ENCODE measurements around the gene LCE6A.

LCE6A gene, protein sequence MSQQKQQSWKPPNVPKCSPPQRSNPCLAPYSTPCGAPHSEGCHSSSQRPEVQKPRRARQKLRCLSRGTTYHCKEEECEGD

GRCh38 chr1:152842556-152842955, at the start of gene LCE6A:
Gene LCE6A, plus strand, starts transcription at chr1:152842856. Its CDS starts 665 bp downstream, at chr1:152843521.
- H3K27me3 ChIP-seq (ENCODE audit: control insufficient read depth in 1 of 2, insufficient read depth in 2 of 2, low read length in 2 of 2): peaks cover 0 to 2% of the 10 kb centered on the region in 2 donors

DNA sequence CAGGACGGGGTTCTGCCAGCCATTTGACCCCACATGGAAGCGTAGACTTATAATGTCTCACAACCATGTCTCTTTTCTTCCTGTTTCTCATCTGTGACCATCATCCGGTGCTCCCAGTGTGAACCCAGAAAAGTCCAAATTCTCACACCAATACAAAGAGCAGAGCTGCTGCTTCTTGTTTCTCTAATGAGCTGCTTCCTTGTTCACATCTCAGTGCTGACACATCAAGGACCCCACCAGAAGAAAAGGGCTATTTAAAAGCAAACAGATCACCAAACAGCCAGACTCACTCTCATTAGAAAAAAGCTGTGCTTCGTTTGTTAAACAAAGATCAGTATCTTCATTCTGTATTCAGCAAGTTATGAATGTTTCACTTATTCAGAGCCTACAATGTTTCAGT, 47.0 kb upstream of the LCE6A start:
- Histone ChIP-seq H3K4me3 (ENCODE audit: low read length in 2 of 2) (no peak overlapping the region), H3K27ac (ENCODE audit: low read length) (no peak overlapping the region), H3K9me3 (ENCODE audit: control insufficient read depth in 2 of 2, low read length in 2 of 2) (no peaks in the 10 kb centered on the region), H3K36me3 (ENCODE audit: control insufficient read depth in 2 of 2, insufficient read depth in 2 of 2, low read length in 2 of 2) (no peaks in the 10 kb centered on the region), H3K4me1 (ENCODE audit: control insufficient read depth, insufficient read depth, low read length) (no peaks in the 10 kb centered on the region), H3K27me3 (ENCODE audit: control insufficient read depth in 1 of 2, insufficient read depth in 2 of 2, low read length in 2 of 2) (no peaks in the 10 kb centered on the region), H3K9ac (ENCODE audit: low read length in 2 of 2) (no peak overlapping the region)

More at GRCh38 chr1:152842556-152842955, at the start of gene LCE6A:
- Histone ChIP-seq H3K36me3 (ENCODE audit: control insufficient read depth in 2 of 2, insufficient read depth in 2 of 2, low read length in 2 of 2) (no peaks in the 10 kb centered on the region), H3K27ac (ENCODE audit: low read length) (no peak within 1 kb of the TSS), H3K4me3 (ENCODE audit: low read length in 2 of 2) (no peak within 1 kb of the TSS), H3K9me3 (ENCODE audit: control insufficient read depth in 2 of 2, low read length in 2 of 2) (no peaks in the 10 kb centered on the region), H3K4me1 (ENCODE audit: control insufficient read depth, insufficient read depth, low read length) (no peaks in the 10 kb centered on the region), H3K9ac (ENCODE audit: low read length in 2 of 2) (no peak within 1 kb of the TSS)

- H3K4me1 ChIP-seq (ENCODE audit: control insufficient read depth, insufficient read depth, low read length): no peaks in the 10 kb centered on the region
- no peak within 1 kb of the TSS for H3K4me3 ChIP-seq (ENCODE audit: low read length in 2 of 2)
- no peak within 1 kb of the TSS for H3K9ac ChIP-seq (ENCODE audit: low read length in 2 of 2)
- no peaks in the 10 kb centered on the region for H3K9me3 ChIP-seq (ENCODE audit: control insufficient read depth in 2 of 2, low read length in 2 of 2)
- no peaks in the 10 kb centered on the region for H3K36me3 ChIP-seq (ENCODE audit: control insufficient read depth in 2 of 2, insufficient read depth in 2 of 2, low read length in 2 of 2)
- H3K27me3 ChIP-seq (ENCODE audit: control insufficient read depth in 1 of 2, insufficient read depth in 2 of 2, low read length in 2 of 2): no peaks in the 10 kb centered on the region
- no peak within 1 kb of the TSS for H3K27ac ChIP-seq (ENCODE audit: low read length)
Measured at GRCh38 chr1:152796421-152796820, 46.2 kb upstream of the LCE6A start, which contains the start of gene LCE1D. Gene LCE1D, plus strand, starts transcription at chr1:152796721. Its CDS starts 1,074 bp downstream, at chr1:152797795.

GRCh38 chr1:152801333-152801732, 41.3 kb upstream of the LCE6A start:
- Histone ChIP-seq H3K9ac (ENCODE audit: low read length in 2 of 2) (no peak overlapping the region), H3K36me3 (ENCODE audit: control insufficient read depth in 2 of 2, insufficient read depth in 2 of 2, low read length in 2 of 2) (no peaks in the 10 kb centered on the region), H3K27me3 (ENCODE audit: control insufficient read depth in 1 of 2, insufficient read depth in 2 of 2, low read length in 2 of 2) (no peaks in the 10 kb centered on the region), H3K4me3 (ENCODE audit: low read length in 2 of 2) (no peak overlapping the region), H3K9me3 (ENCODE audit: control insufficient read depth in 2 of 2, low read length in 2 of 2) (no peaks in the 10 kb centered on the region), H3K4me1 (ENCODE audit: control insufficient read depth, insufficient read depth, low read length) (no peaks in the 10 kb centered on the region), H3K27ac (ENCODE audit: low read length) (no peak overlapping the region)

- Histone ChIP-seq H3K27me3 (ENCODE audit: control insufficient read depth in 1 of 2, insufficient read depth in 2 of 2, low read length in 2 of 2) (no peaks in the 10 kb centered on the region), H3K4me3 (ENCODE audit: low read length in 2 of 2) (no peak within 1 kb of the TSS), H3K9ac (ENCODE audit: low read length in 2 of 2) (no peak within 1 kb of the TSS), H3K4me1 (ENCODE audit: control insufficient read depth, insufficient read depth, low read length) (no peaks in the 10 kb centered on the region), H3K36me3 (ENCODE audit: control insufficient read depth in 2 of 2, insufficient read depth in 2 of 2, low read length in 2 of 2) (no peaks in the 10 kb centered on the region), H3K9me3 (ENCODE audit: control insufficient read depth in 2 of 2, low read length in 2 of 2) (no peaks in the 10 kb centered on the region), H3K27ac (ENCODE audit: low read length) (no peak within 1 kb of the TSS)
Measured at GRCh38 chr1:152806576-152806975, 36.1 kb upstream of the LCE6A start, which contains the start of gene LCE1C. Gene LCE1C, minus strand, starts transcription at chr1:152806651. Its CDS starts 1,173 bp downstream, at chr1:152805478.

DNA sequence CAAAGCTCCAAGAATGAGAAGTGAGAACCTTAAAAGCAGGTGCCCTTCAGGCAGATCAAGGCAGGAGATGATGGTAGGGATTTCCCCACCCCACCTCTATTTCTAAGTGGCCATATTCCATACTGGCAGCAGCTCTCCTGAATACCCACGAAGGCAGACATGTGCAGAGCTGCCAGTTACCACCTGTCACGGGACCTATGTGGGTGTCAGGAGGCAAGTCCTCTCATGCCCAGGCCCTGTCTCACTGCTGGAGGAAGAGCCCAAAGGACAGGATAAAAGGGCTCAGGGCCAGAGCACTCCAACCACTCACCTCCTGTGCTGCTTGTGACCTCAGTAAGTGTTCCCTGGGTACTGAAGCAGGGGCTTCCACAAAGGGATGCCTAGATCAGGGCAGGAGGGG, 31.6 kb upstream of the LCE6A start:
- Histone ChIP-seq H3K9me3 (ENCODE audit: control insufficient read depth in 2 of 2, low read length in 2 of 2) (no peaks in the 10 kb centered on the region), H3K4me1 (ENCODE audit: control insufficient read depth, insufficient read depth, low read length) (no peaks in the 10 kb centered on the region), H3K9ac (ENCODE audit: low read length in 2 of 2) (no peak overlapping the region), H3K27me3 (ENCODE audit: control insufficient read depth in 1 of 2, insufficient read depth in 2 of 2, low read length in 2 of 2) (no peaks in the 10 kb centered on the region), H3K36me3 (ENCODE audit: control insufficient read depth in 2 of 2, insufficient read depth in 2 of 2, low read length in 2 of 2) (no peaks in the 10 kb centered on the region), H3K27ac (ENCODE audit: low read length) (no peak overlapping the region), H3K4me3 (ENCODE audit: low read length in 2 of 2) (no peak overlapping the region)

DNA sequence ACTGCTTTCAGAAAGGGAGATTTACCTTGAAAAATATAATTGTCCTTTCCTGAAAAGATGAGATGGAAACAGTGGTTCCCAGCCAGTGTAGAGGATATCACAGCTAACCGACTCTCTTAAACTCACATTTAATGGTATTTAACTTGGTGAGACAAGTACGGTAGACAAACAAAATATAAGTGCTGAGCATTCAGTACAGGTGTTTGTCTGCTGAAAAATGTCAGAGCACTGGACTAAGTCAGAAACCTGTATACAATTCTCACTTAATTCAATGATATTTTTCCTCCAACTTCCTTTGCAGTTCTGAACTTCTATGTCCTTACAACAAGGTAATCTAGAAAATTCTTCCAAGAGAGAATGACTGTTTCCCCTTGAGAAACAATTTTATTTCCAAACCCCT, 31.0 kb upstream of the LCE6A start, which contains the start of gene LCE1B:
TSS of gene LCE1B (plus strand) at position 301 of the 400 bp plus-strand sequence. CDS start 476 bp downstream, outside the sequence.
- Histone ChIP-seq H3K27ac (ENCODE audit: low read length) (no peak within 1 kb of the TSS), H3K36me3 (ENCODE audit: control insufficient read depth in 2 of 2, insufficient read depth in 2 of 2, low read length in 2 of 2) (no peaks in the 10 kb centered on the region)

GRCh38 chr1:152817309-152817708, 25.3 kb upstream of the LCE6A start:
- H3K9ac ChIP-seq (ENCODE audit: low read length in 2 of 2): no peak overlapping the region
- H3K36me3 ChIP-seq (ENCODE audit: control insufficient read depth in 2 of 2, insufficient read depth in 2 of 2, low read length in 2 of 2): no peaks in the 10 kb centered on the region
- no peak overlapping the region for H3K4me3 ChIP-seq (ENCODE audit: low read length in 2 of 2)
- H3K4me1 ChIP-seq (ENCODE audit: control insufficient read depth, insufficient read depth, low read length): no peaks in the 10 kb centered on the region
- H3K9me3 ChIP-seq (ENCODE audit: control insufficient read depth in 2 of 2, low read length in 2 of 2): no peaks in the 10 kb centered on the region
- no peak overlapping the region for H3K27ac ChIP-seq (ENCODE audit: low read length)
- no peaks in the 10 kb centered on the region for H3K27me3 ChIP-seq (ENCODE audit: control insufficient read depth in 1 of 2, insufficient read depth in 2 of 2, low read length in 2 of 2)

More for the DNA sequence above, 31.0 kb upstream of the LCE6A start, which contains the start of gene LCE1B:
- no peaks in the 10 kb centered on the region for H3K9me3 ChIP-seq (ENCODE audit: control insufficient read depth in 2 of 2, low read length in 2 of 2)
- no peaks in the 10 kb centered on the region for H3K27me3 ChIP-seq (ENCODE audit: control insufficient read depth in 1 of 2, insufficient read depth in 2 of 2, low read length in 2 of 2)
- H3K9ac ChIP-seq (ENCODE audit: low read length in 2 of 2): no peak within 1 kb of the TSS
- H3K4me1 ChIP-seq (ENCODE audit: control insufficient read depth, insufficient read depth, low read length): no peaks in the 10 kb centered on the region
- H3K4me3 ChIP-seq (ENCODE audit: low read length in 2 of 2): no peak within 1 kb of the TSS

DNA sequence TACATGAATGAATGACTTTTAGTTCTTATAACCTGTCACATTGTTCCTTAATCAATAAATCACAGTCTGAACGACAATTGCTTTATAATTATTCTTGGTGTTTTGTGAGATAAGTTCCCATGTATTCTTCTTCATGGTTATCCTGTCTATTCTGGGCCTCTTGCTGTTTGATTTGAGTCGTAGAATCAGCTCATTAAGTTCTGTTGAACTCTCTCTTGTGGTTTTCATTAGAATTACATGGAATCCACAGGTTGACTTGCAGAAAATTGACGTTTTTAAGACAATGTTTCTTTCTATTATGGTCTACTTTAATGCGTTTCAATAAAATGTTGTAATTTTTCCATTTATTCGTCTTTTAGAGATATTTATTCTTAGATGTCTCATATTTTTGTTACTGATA, 19.4 kb upstream of the LCE6A start:
- H3K9me3 ChIP-seq (ENCODE audit: control insufficient read depth in 2 of 2, low read length in 2 of 2): no peaks in the 10 kb centered on the region
- H3K27ac ChIP-seq (ENCODE audit: low read length): no peak overlapping the region
- H3K4me3 ChIP-seq (ENCODE audit: low read length in 2 of 2): no peak overlapping the region
- H3K27me3 ChIP-seq (ENCODE audit: control insufficient read depth in 1 of 2, insufficient read depth in 2 of 2, low read length in 2 of 2): no peaks in the 10 kb centered on the region
- H3K4me1 ChIP-seq (ENCODE audit: control insufficient read depth, insufficient read depth, low read length): no peaks in the 10 kb centered on the region
- H3K9ac ChIP-seq (ENCODE audit: low read length in 2 of 2): no peak overlapping the region
- no peaks in the 10 kb centered on the region for H3K36me3 ChIP-seq (ENCODE audit: control insufficient read depth in 2 of 2, insufficient read depth in 2 of 2, low read length in 2 of 2)

DNA sequence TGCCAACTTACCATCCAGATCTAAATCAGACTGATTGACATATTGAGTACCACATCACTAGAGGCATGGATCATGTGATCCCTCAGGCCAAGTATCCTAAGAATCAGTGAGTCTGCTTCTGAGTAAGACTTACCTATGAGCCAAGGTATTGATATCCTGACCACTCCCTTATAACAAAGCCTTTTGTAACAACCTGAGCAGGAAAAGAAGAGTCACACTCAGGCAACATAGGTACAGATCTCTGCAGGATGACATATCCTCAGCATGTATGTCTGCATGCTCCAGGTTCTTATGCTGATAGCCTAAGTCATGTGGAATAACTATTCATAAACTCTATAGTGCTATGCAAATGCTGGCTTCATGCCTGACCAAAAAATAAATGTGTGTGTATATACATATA, 17.7 kb upstream of the LCE6A start:
- Histone ChIP-seq H3K9ac (ENCODE audit: low read length in 2 of 2) (no peak overlapping the region), H3K9me3 (ENCODE audit: control insufficient read depth in 2 of 2, low read length in 2 of 2) (no peaks in the 10 kb centered on the region), H3K36me3 (ENCODE audit: control insufficient read depth in 2 of 2, insufficient read depth in 2 of 2, low read length in 2 of 2) (no peaks in the 10 kb centered on the region), H3K4me1 (ENCODE audit: control insufficient read depth, insufficient read depth, low read length) (no peaks in the 10 kb centered on the region), H3K27ac (ENCODE audit: low read length) (no peak overlapping the region), H3K4me3 (ENCODE audit: low read length in 2 of 2) (no peak overlapping the region), H3K27me3 (ENCODE audit: control insufficient read depth in 1 of 2, insufficient read depth in 2 of 2, low read length in 2 of 2) (no peaks in the 10 kb centered on the region)

DNA sequence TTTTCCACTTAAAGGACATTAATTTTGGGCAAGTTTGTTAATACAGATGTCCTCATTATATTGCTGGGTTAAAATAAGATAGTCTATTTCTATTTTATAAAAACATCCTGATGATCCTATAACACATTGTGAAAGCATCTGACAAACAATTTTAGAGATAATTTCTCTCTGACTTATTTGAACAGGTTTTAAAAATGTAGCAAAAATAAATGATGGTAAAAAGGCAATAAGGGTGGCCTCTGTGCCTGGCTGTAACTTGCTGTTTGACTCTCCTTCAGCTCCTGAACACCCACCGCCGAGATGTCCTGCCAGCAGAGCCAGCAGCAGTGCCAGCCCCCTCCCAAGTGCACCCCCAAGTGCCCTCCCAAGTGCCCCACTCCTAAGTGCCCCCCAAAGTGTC, 15.5 kb upstream of the LCE6A start, which contains the start of gene LCE1A:
TSS of gene LCE1A (plus strand) at position 301 of the 400 bp plus-strand sequence. CDS start at position 301, 0 bp downstream.
- Histone ChIP-seq H3K27me3 (ENCODE audit: control insufficient read depth in 1 of 2, insufficient read depth in 2 of 2, low read length in 2 of 2) (no peaks in the 10 kb centered on the region), H3K9ac (ENCODE audit: low read length in 2 of 2) (no peak within 1 kb of the TSS), H3K4me3 (ENCODE audit: low read length in 2 of 2) (no peak within 1 kb of the TSS)

More for the DNA sequence above, 15.5 kb upstream of the LCE6A start, which contains the start of gene LCE1A:
- Histone ChIP-seq H3K27ac (ENCODE audit: low read length) (no peak within 1 kb of the TSS), H3K9me3 (ENCODE audit: control insufficient read depth in 2 of 2, low read length in 2 of 2) (no peaks in the 10 kb centered on the region), H3K4me1 (ENCODE audit: control insufficient read depth, insufficient read depth, low read length) (no peaks in the 10 kb centered on the region), H3K36me3 (ENCODE audit: control insufficient read depth in 2 of 2, insufficient read depth in 2 of 2, low read length in 2 of 2) (no peaks in the 10 kb centered on the region)

All from stomach smooth muscle (tissue), 2 donors.